Uterus (tissue), 4 donors: ENCODE measurements around the gene GPRIN3. TPM values are rescaled to one million over a fixed set of nuclear protein-coding genes. Genes with fewer than 3 reads are reported as not detected.

Source experiments
- DNase-seq, 2 donors: peaks; one replicate each; pipeline ENCODE4 v3.0.0-alpha.2; 2019 to 2020
- H3K27ac ChIP-seq, 2 donors: fragments of 200-600 bp; sonication (generic); 1 replicate in 1 of 2; 2 replicates in 1 of 2; pipeline ENCODE4 v1.5.1; 2016 to 2018
- H3K27me3 ChIP-seq, 2 donors: fragments of 200-600 bp; sonication (generic); one replicate each; pipeline ENCODE4 v1.5.1; 2018 to 2019; ENCODE audit warnings: control low read depth in 1 of 2
- H3K36me3 ChIP-seq, 2 donors: fragments of 200-600 bp; sonication (generic); one replicate each; pipeline ENCODE4 v1.5.1; 2019; ENCODE audit warnings: control low read depth in 1 of 2
- H3K4me1 ChIP-seq, 2 donors: fragments of 200-600 bp; sonication (generic); one replicate each; pipeline ENCODE4 v1.5.1; 2018 to 2019; ENCODE audit warnings: control low read depth in 1 of 2
- H3K4me3 ChIP-seq, 2 donors: fragments of 200-600 bp; sonication (generic); 1 replicate in 1 of 2; 2 replicates in 1 of 2; pipeline ENCODE4 v1.5.1; 2018 to 2019; ENCODE audit warnings: mild to moderate bottlenecking in 1 of 2
- H3K9me3 ChIP-seq, 2 donors: fragments of 200-600 bp; sonication (generic); one replicate each; pipeline ENCODE4 v1.5.1; 2019; ENCODE audit warnings: control low read depth in 1 of 2
- CTCF ChIP-seq, 4 experiments: fragments of 200-600 bp in 2 of 4; fragments of 450-650 bp in 2 of 4; sonication (generic) in 2 of 4; IDR thresholded peaks; one replicate each; pipeline ENCODE4 v1.5.1; 2016 to 2019; ENCODE audit warnings: antibody characterized with exemption in 4 of 4, mild to moderate bottlenecking in 2 of 4, moderate library complexity in 1 of 4
- POLR2A ChIP-seq, 2 donors: fragments of 450-650 bp; IDR thresholded peaks; one replicate each; pipeline ENCODE4 v1.6.1; 2016; ENCODE audit warnings: antibody characterized with exemption in 2 of 2, mild to moderate bottlenecking in 1 of 2, moderate library complexity in 1 of 2
- intact Hi-C: fragments of 100-400 bp; cut with DNase I; formaldehyde crosslinking; loops from one replicate; pipeline ENCODE4 v1.15.1; 2023; ENCODE audit warnings: low total_unique reads
- total RNA-seq, 4 donors: library from RNA; depleted of rRNA in 3 of 4; stranded (reverse); fragments of >200 nt in 3 of 4; gene quantifications; one replicate each; pipeline versions ENCODE4 v1.1.0 to v1.2.4, GENCODE V29; 2014 to 2023
- donor health status: DM: yes; HTN: yes; CAD: no.

Gene GPRIN3
- total RNA-seq, 4 donors from 2014 or later, result 1.2 to 9.7 (median 3.2) TPM

GRCh38 chr4:89307178-89307445, 488 bp downstream of the GPRIN3 start:
- Histone ChIP-seq H3K27ac (peak overlapping the region in 1 of 2 donors; percentile 26), H3K36me3 (no peaks in the 10 kb centered on the region), H3K9me3 (no peaks in the 10 kb centered on the region), H3K4me1 (no peaks in the 10 kb centered on the region), H3K27me3 (no peaks in the 10 kb centered on the region), H3K4me3 (peak overlapping the region; percentile 34 to 57)
- TF ChIP-seq POLR2A (IDR thresholded peaks at IDR 0.05), result no peak
- no peak for TF ChIP-seq CTCF (IDR thresholded peaks at IDR 0.05)
- no peak for DNase-seq
- intact Hi-C loops, result no loop called here

GRCh38 chr4:89306486-89307177, 968 bp downstream of the GPRIN3 start:
- no peak for TF ChIP-seq CTCF (IDR thresholded peaks at IDR 0.05)
- no peak for TF ChIP-seq POLR2A (IDR thresholded peaks at IDR 0.05)
- no peak for DNase-seq
- H3K27me3 ChIP-seq, result no peaks in the 10 kb centered on the region
- intact Hi-C loops, result no loop called here
- no peaks in the 10 kb centered on the region for H3K4me1 ChIP-seq
- H3K36me3 ChIP-seq, result no peaks in the 10 kb centered on the region
- H3K9me3 ChIP-seq, result no peaks in the 10 kb centered on the region
- H3K4me3 ChIP-seq, result peak overlapping the region in 1 of 2 donors; percentile 34
- peak overlapping the region in 1 of 2 donors; percentile 26 for H3K27ac ChIP-seq

GRCh38 chr4:89305712-89306437, 1.7 kb downstream of the GPRIN3 start:
- Histone ChIP-seq H3K4me1 (no peaks in the 10 kb centered on the region), H3K9me3 (no peaks in the 10 kb centered on the region), H3K27me3 (no peaks in the 10 kb centered on the region), H3K4me3 (no peak overlapping the region), H3K36me3 (no peaks in the 10 kb centered on the region), H3K27ac (peak overlapping the region in 1 of 2 donors; percentile 5)
- intact Hi-C loops, result no loop called here
- DNase-seq, result no peak
- TF ChIP-seq CTCF (IDR thresholded peaks at IDR 0.05) (no peak), POLR2A (IDR thresholded peaks at IDR 0.05) (no peak)

DNA sequence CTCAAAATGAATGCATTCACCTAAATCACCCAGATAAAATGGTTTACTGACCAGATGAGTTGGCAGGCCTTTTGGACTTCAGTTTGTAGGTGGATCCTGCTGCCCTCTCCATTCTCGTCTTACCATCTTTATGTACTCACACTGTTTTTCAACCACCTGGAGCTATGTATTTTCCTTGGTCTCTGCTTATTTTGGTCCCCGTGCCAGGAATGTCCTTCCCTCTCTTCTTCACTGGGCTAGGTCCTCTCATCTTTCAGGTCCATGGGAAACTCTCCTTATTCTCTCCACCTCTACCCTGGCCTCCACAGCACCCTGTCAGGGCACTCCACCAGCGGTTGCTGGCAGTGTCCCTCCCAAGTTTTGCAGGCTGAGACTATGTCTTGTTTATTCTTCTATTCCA, 2.6 kb downstream of the GPRIN3 start:
- Histone ChIP-seq H3K9me3 (no peaks in the 10 kb centered on the region), H3K27me3 (no peaks in the 10 kb centered on the region), H3K27ac (peak overlapping the region in 1 of 2 donors; percentile 17), H3K4me1 (no peaks in the 10 kb centered on the region), H3K36me3 (no peaks in the 10 kb centered on the region), H3K4me3 (no peak overlapping the region)
- no peak for DNase-seq
- intact Hi-C loops, result no loop called here
- TF ChIP-seq CTCF (IDR thresholded peaks at IDR 0.05) (no peak), POLR2A (IDR thresholded peaks at IDR 0.05) (no peak)

DNA sequence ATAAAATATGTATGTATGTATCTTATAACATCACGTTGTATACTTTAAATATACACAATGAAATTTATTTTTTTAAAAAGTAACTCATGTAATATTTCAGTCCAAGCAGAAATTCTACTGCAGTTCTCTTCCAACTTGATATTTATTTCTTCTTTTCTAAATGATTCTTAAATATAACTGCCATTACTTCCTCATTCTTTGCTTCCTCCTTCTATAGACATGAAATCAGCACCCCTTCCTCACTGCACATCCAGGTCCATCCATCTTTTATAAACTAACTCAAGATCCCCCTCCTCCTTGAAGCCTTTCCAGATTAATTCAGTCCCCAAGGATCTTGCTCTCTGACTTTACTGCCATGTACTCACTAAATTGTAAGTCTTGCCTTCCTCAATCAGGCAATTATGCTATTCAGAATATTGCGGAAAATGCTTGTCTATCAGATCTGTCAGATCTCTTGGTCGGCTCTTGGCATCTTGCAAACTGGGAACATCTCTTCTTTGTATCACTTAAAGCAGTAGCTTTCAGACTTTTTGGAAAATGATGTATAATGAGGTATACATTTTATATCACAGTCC, 3.7 kb downstream of the GPRIN3 start:
- intact Hi-C loops, result no loop called here
- Histone ChIP-seq H3K9me3 (no peaks in the 10 kb centered on the region), H3K27me3 (no peaks in the 10 kb centered on the region), H3K27ac (no peak overlapping the region), H3K4me1 (no peaks in the 10 kb centered on the region), H3K36me3 (no peaks in the 10 kb centered on the region), H3K4me3 (no peak overlapping the region)
- TF ChIP-seq CTCF (IDR thresholded peaks at IDR 0.05) (no peak), POLR2A (IDR thresholded peaks at IDR 0.05) (no peak)
- DNase-seq, result no peak
